DMS53 (cell line): ENCODE data around the gene ZNF330.

ENCODE experiments used
- DNase-seq: peaks from one replicate; lab custom pipeline; 2025; lab: John Stamatoyannopoulos, UW

Gene ZNF330

GRCh38 chr4:141233673-141234072, 13.0 kb downstream of the ZNF330 start:
- no peak for DNase-seq

GRCh38 chr4:141238186-141238585, 17.5 kb downstream of the ZNF330 start:
- DNase-seq, result no peak

GRCh38 chr4:141240259-141240658, 19.6 kb downstream of the ZNF330 start:
- DNase-seq, result no peak

- DNase-seq, result no peak
Measured at GRCh38 chr4:141240671-141241070, 20.0 kb downstream of the ZNF330 start.

GRCh38 chr4:141241986-141242385, 21.3 kb downstream of the ZNF330 start:
- DNase-seq, result no peak

- DNase-seq, result no peak
Measured at GRCh38 chr4:141244419-141244818, 23.7 kb downstream of the ZNF330 start.

- no peak for DNase-seq
Measured at GRCh38 chr4:141246243-141246642, 25.5 kb downstream of the ZNF330 start.

- no peak for DNase-seq
Measured at GRCh38 chr4:141246683-141247429, 26.2 kb downstream of the ZNF330 start.

GRCh38 chr4:141247430-141247780, 26.7 kb downstream of the ZNF330 start:
- no peak for DNase-seq

- no peak for DNase-seq
Measured at GRCh38 chr4:141248029-141248428, 27.3 kb downstream of the ZNF330 start.

GRCh38 chr4:141248486-141248885, 27.8 kb downstream of the ZNF330 start:
- no peak for DNase-seq

GRCh38 chr4:141254326-141254725, 33.6 kb downstream of the ZNF330 start:
- no peak for DNase-seq

GRCh38 chr4:141255016-141255415, 34.3 kb downstream of the ZNF330 start:
- no peak for DNase-seq

GRCh38 chr4:141258558-141258957, 37.9 kb downstream of the ZNF330 start:
- no peak for DNase-seq

- DNase-seq, result peak; percentile 28
Measured at GRCh38 chr4:141275834-141276233, 55.1 kb downstream of the ZNF330 start.

GRCh38 chr4:141283152-141283551, 62.5 kb downstream of the ZNF330 start:
- no peak for DNase-seq

- DNase-seq, result no peak
Measured at GRCh38 chr4:141283563-141283962, 62.9 kb downstream of the ZNF330 start.
